GM06990 (cell line): ENCODE measurements around the gene RTF2.

Experiments
- DNase-seq: peaks from one replicate; pipeline ENCODE4 v3.0.0-alpha.2; 2011; ENCODE audit not compliant: insufficient read length; ENCODE audit errors: extremely low read depth
- H3K27me3 ChIP-seq: replicated peaks from 2 replicates; pipeline ENCODE4 v1.6.0; 2011; ENCODE audit warnings: low read length; ENCODE audit not compliant: control insufficient read depth, insufficient read depth
- H3K36me3 ChIP-seq: 2 replicates; pipeline ENCODE4 v1.5.1; 2011; ENCODE audit warnings: low read length; ENCODE audit not compliant: control insufficient read depth, insufficient read depth
- H3K4me3 ChIP-seq: replicated peaks from 2 replicates; pipeline ENCODE4 v1.5.1; 2011; ENCODE audit warnings: low read depth, mild to moderate bottlenecking, control low read depth, low read length
- TF ChIP-seq, protein P1 (sequence below): IDR thresholded peaks from 2 replicates; pipeline ENCODE4 v1.5.1; 2011; ENCODE audit warnings: low read length, control low read depth, mild to moderate bottlenecking, inconsistent platforms; ENCODE audit not compliant: insufficient read depth, poor library complexity, severe bottlenecking

RTF2 gene, protein sequence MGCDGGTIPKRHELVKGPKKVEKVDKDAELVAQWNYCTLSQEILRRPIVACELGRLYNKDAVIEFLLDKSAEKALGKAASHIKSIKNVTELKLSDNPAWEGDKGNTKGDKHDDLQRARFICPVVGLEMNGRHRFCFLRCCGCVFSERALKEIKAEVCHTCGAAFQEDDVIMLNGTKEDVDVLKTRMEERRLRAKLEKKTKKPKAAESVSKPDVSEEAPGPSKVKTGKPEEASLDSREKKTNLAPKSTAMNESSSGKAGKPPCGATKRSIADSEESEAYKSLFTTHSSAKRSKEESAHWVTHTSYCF

DNA sequence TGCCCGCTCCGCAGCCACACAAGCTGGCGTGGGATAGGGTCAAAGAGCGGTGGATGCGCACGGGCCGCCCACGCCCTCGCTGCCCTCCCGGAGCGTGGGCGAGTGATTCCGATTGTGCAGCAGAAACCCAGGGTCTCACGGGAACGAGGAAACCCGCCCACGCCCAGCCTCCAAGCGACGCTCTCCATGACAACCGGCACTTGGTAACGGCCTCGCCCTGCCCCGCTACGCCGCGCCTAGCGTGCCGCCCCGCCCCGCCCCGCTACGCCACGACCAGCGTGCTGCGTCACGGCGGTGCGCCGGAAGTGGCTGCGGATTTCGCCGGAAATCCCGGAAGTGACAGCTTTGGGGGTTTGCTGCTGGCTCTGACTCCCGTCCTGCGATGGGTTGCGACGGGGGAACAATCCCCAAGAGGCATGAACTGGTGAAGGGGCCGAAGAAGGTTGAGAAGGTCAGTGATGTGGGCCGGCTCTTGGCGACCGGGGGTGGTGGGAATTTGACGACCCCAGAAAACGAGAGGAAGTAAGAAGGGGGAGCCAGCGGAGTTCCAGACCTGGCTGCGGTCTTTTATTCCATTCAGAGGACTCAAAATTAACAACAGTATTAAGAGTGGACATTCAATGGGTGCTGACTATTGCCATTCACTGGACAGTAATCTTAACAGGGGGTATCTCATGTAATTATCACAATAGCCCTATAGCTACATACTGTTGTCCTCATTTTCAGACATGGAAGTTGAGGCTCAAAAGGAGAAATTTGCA is at the start of gene RTF2:
Gene RTF2 (plus strand): TSS at position 312 of the 761 bp plus-strand sequence. CDS start 71 bp downstream, at position 383.
- DNase-seq, result peak; percentile 96
- no peaks in the 10 kb centered on the region for H3K27me3 ChIP-seq
- no peaks in the 10 kb centered on the region; the same call in none of the 2 replicates for H3K36me3 ChIP-seq
- TF ChIP-seq, protein P1, sequence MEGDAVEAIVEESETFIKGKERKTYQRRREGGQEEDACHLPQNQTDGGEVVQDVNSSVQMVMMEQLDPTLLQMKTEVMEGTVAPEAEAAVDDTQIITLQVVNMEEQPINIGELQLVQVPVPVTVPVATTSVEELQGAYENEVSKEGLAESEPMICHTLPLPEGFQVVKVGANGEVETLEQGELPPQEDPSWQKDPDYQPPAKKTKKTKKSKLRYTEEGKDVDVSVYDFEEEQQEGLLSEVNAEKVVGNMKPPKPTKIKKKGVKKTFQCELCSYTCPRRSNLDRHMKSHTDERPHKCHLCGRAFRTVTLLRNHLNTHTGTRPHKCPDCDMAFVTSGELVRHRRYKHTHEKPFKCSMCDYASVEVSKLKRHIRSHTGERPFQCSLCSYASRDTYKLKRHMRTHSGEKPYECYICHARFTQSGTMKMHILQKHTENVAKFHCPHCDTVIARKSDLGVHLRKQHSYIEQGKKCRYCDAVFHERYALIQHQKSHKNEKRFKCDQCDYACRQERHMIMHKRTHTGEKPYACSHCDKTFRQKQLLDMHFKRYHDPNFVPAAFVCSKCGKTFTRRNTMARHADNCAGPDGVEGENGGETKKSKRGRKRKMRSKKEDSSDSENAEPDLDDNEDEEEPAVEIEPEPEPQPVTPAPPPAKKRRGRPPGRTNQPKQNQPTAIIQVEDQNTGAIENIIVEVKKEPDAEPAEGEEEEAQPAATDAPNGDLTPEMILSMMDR, result no peak
- peak within 1 kb of the TSS; percentile 96 for H3K4me3 ChIP-seq

GRCh38 chr20:56420028-56420427 is 48.4 kb upstream of the RTF2 start:
- Histone ChIP-seq H3K27me3 (no peaks in the 10 kb centered on the region), H3K36me3 (no peaks in the 10 kb centered on the region), H3K4me3 (no peak overlapping the region)
- DNase-seq, result no peak
- TF ChIP-seq, protein P1, result no peak

DNA sequence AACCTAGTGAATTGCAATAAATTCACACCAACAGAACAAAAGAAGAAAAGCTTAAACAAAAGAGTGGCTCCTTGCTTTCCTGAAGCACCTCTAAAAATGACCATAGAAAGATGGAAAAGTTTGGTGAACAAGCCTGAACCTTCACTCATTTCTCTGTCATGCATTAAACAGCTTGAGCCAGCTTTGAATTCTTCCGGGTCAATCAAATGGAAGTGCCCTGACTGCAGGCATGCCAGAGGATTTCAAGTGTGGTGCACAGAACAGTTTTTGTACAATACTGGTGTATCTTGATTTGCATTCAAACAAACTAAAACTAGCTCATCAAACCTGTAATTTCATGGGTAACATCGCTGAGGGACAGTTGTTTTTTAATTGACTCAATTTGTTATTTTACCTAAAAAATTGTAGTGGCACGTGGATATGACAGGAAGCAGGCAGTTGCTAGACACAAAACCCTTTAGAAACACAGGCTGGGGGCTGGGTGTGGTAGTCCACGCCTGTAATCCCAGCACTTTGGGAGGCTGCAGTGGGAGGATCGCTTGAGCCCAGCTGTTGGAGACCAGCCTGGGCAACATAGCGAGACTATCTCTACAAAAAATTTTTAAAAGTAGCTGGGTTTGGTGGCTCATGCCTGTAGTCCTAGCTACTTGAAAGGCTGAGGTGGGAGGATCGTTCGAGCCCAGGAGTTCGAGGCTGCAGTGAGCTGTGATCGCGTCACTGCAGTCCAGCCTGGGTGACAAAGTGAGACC is 47.3 kb upstream of the RTF2 start:
- no peak for DNase-seq
- Histone ChIP-seq H3K4me3 (no peak overlapping the region), H3K27me3 (no peaks in the 10 kb centered on the region), H3K36me3 (no peaks in the 10 kb centered on the region)
- TF ChIP-seq, protein P1, result no peak

- TF ChIP-seq, protein P1, result no peak
- Histone ChIP-seq H3K36me3 (no peaks in the 10 kb centered on the region), H3K4me3 (no peak overlapping the region), H3K27me3 (no peaks in the 10 kb centered on the region)
- DNase-seq, result no peak
These were observed 46.2 kb upstream of the RTF2 start for GRCh38 chr20:56422076-56422823.

DNA sequence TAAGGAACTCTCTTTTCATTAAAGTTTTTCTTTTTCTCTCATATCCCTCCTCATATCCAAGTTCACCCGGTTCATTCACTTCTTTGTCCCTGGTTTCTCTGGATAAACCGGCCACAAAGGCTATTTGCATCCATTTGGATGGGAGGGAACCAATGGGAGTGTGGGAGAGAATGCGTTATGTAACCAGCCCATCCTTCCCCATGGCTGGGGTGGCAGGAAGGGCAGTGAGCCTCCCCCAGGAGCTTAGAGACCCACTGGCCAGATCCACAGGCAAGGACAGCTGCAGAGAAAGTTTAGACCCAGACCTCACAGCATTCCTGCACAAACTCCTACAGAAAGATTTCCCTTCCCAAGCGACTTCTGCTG is 45.6 kb upstream of the RTF2 start:
- no peak overlapping the region for H3K4me3 ChIP-seq
- TF ChIP-seq, protein P1, result no peak
- H3K27me3 ChIP-seq, result no peaks in the 10 kb centered on the region
- no peak for DNase-seq
- no peaks in the 10 kb centered on the region for H3K36me3 ChIP-seq
